Endodermal cell (in vitro differentiated cells): Measurements from ENCODE around the gene NCKAP5. TPM values are rescaled to one million over a fixed set of nuclear protein-coding genes. Genes with fewer than 3 reads are reported as not detected.

Experiments
- DNase-seq: peaks from one replicate; pipeline ENCODE4 v3.0.0-alpha.2; 2017
- H3K27ac ChIP-seq: 2 replicates; pipeline ENCODE4 v1.5.1; 2013; ENCODE audit warnings: mild to moderate bottlenecking, low read depth, low read length, moderate library complexity
- H3K27me3 ChIP-seq: 2 replicates; pipeline ENCODE4 v1.6.1; 2013; ENCODE audit warnings: mild to moderate bottlenecking, low read length, moderate library complexity; ENCODE audit not compliant: insufficient read depth, control insufficient read depth, poor library complexity, severe bottlenecking
- H3K36me3 ChIP-seq: 2 replicates; pipeline ENCODE4 v1.7.0; 2013; ENCODE audit warnings: mild to moderate bottlenecking, low read length, moderate library complexity; ENCODE audit not compliant: control insufficient read depth, insufficient read depth
- H3K4me1 ChIP-seq: one replicate; pipeline ENCODE4 v1.7.0; 2013; ENCODE audit warnings: low read length; ENCODE audit not compliant: control insufficient read depth, insufficient read depth
- H3K4me3 ChIP-seq: 2 replicates; pipeline ENCODE4 v1.5.1; 2013; ENCODE audit warnings: mild to moderate bottlenecking, low read length, moderate library complexity
- H3K9ac ChIP-seq: 2 replicates; pipeline ENCODE4 v1.6.1; 2013; ENCODE audit warnings: mild to moderate bottlenecking, low read length, moderate library complexity; ENCODE audit not compliant: poor library complexity, severe bottlenecking; ENCODE audit errors: extremely low read depth
- H3K9me3 ChIP-seq: 2 replicates; pipeline ENCODE4 v1.6.1; 2013; ENCODE audit warnings: mild to moderate bottlenecking, low read length, moderate library complexity; ENCODE audit not compliant: control insufficient read depth
- H3K27ac Mint-ChIP-seq: 2 replicates; pipeline ENCODE4 v1.8.0; 2020; ENCODE audit warnings: mixed read lengths
- H3K27me3 Mint-ChIP-seq: 2 replicates; pipeline ENCODE4 v1.8.0; 2021; ENCODE audit warnings: mild to moderate bottlenecking, mixed read lengths; ENCODE audit not compliant: insufficient read depth
- H3K36me3 Mint-ChIP-seq: 2 replicates; pipeline ENCODE4 v1.8.0; 2020; ENCODE audit warnings: low read depth, mixed read lengths
- H3K4me1 Mint-ChIP-seq: 2 replicates; pipeline ENCODE4 v1.8.0; 2020; ENCODE audit warnings: mixed read lengths
- H3K4me3 Mint-ChIP-seq: 2 replicates; pipeline ENCODE4 v1.8.0; 2020; ENCODE audit warnings: mild to moderate bottlenecking, moderate library complexity, mixed read lengths
- H3K9me3 Mint-ChIP-seq: 2 replicates; pipeline ENCODE4 v1.8.0; 2020; ENCODE audit warnings: mild to moderate bottlenecking, mixed read lengths
- WGBS, 2 experiments: methylation state at CpG; one replicate each; pipeline versions ENCODE4 v1.1.5 to v1.1.7; 2013; ENCODE audit warnings: missing lambda C conversion rate in 2 of 2, mixed read lengths in 1 of 2; ENCODE audit not compliant: insufficient coverage in 1 of 2, insufficient read length in 1 of 2; 5-methylcytosine and 5-hydroxymethylcytosine counted together
- total RNA-seq, 2 donors: library from RNA; stranded (reverse); fragmentation: NEBNext Ultra II Directional in 1 of 2; extraction: Animal tissue kit (Norgen Biotek cat#: 25700) in 1 of 2; gene quantifications; 2 replicates in 1 of 2; 3 replicates in 1 of 2; pipeline ENCODE4 v1.2.1, GENCODE V29; 2021
- TF ChIP-seq, protein P1 (sequence below): fragments of 200-600 bp; sonication (generic); conservative IDR thresholded peaks from 2 replicates; pipeline ENCODE4 v1.5.0; 2021; ENCODE audit warnings: antibody characterized with exemption, mild to moderate bottlenecking

Gene NCKAP5
- total RNA-seq, 2 donors from 2014 or later = 0.58 to 0.92 TPM

DNA sequence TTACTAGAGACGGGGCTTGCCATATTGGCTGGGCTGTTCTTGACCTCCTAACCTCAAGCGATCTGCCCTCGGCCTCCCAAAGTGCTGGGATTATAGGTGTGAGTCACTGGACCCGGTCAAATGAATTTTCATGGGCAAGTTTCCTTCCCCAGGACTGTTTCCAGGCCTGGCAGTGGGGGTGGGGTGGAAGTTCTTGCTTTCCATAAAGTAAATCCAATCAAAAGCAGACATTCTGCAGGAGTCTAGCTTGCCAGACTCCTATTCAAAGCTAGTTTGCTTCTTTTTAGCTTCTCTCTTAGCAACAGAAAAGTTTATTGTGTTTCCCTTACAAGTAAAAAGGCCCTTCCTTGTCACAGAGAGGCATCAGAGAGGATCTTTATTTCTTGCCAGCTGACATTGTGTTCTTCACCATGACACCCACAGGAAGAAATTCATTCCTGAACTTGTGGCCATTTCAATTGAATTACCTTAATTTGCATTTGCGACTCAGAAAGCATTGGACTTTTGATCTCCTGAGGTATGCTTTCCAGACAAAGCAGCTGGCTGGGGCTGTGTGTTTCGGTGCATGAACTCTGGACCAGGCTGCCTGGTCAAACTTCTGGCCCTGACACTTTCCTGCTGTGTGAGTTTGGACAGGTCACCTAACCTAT is 936.1 kb downstream of the NCKAP5 start:
- WGBS, 2 experiments = 72 to 80% methylated on average over 4 to 6 of the region's 6 CpGs
- no peak overlapping the region for H3K4me3 Mint-ChIP-seq
- Histone ChIP-seq H3K4me1 (peaks cover 2% of the 10 kb centered on the region), H3K4me3 (no peak overlapping the region), H3K27ac (peak overlapping the region; percentile 95), H3K9ac (no peak overlapping the region), H3K36me3 (no peaks in the 10 kb centered on the region), H3K9me3 (no peaks in the 10 kb centered on the region), H3K27me3 (no peaks in the 10 kb centered on the region)
- H3K27me3 Mint-ChIP-seq = no peaks in the 10 kb centered on the region
- H3K9me3 Mint-ChIP-seq = no peaks in the 10 kb centered on the region
- TF ChIP-seq, protein P1, sequence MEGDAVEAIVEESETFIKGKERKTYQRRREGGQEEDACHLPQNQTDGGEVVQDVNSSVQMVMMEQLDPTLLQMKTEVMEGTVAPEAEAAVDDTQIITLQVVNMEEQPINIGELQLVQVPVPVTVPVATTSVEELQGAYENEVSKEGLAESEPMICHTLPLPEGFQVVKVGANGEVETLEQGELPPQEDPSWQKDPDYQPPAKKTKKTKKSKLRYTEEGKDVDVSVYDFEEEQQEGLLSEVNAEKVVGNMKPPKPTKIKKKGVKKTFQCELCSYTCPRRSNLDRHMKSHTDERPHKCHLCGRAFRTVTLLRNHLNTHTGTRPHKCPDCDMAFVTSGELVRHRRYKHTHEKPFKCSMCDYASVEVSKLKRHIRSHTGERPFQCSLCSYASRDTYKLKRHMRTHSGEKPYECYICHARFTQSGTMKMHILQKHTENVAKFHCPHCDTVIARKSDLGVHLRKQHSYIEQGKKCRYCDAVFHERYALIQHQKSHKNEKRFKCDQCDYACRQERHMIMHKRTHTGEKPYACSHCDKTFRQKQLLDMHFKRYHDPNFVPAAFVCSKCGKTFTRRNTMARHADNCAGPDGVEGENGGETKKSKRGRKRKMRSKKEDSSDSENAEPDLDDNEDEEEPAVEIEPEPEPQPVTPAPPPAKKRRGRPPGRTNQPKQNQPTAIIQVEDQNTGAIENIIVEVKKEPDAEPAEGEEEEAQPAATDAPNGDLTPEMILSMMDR = no peak
- DNase-seq = no peak
- no peaks in the 10 kb centered on the region for H3K36me3 Mint-ChIP-seq
- peaks cover 16% of the 10 kb centered on the region for H3K4me1 Mint-ChIP-seq
- H3K27ac Mint-ChIP-seq = no peak overlapping the region

DNA sequence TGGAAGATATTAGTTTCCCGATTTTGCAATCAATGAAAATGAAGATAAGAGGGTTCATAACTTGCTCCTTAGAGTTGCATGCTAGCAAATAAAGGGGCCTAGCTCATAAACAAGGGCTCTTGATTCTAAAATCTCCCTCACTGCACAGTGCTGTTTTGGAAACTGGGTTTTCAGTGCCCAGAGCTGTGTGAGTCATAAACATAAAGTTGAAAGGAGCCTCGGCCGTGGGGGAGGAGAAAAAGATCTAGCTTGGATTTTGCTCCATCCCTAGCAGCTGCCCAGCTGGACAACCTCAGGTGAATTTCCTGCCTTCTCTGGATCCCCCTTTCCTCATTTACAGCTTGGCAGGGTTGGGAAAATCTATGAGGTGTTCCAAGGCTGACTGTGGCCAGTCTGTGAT is 940.7 kb downstream of the NCKAP5 start:
- H3K9me3 Mint-ChIP-seq = no peaks in the 10 kb centered on the region
- H3K36me3 ChIP-seq = no peaks in the 10 kb centered on the region
- H3K4me3 Mint-ChIP-seq = no peak overlapping the region
- no peaks in the 10 kb centered on the region for H3K27me3 ChIP-seq
- no peak for DNase-seq
- TF ChIP-seq, protein P1 = no peak
- peaks cover 23% of the 10 kb centered on the region for H3K4me1 Mint-ChIP-seq
- no peaks in the 10 kb centered on the region for H3K27me3 Mint-ChIP-seq
- no peak overlapping the region for H3K27ac Mint-ChIP-seq
- H3K9ac ChIP-seq = no peak overlapping the region
- peaks cover 3% of the 10 kb centered on the region for H3K36me3 Mint-ChIP-seq
- no peak overlapping the region for H3K4me3 ChIP-seq
- H3K27ac ChIP-seq = no peak overlapping the region
- peaks cover 5% of the 10 kb centered on the region for H3K9me3 ChIP-seq
- WGBS, 2 experiments = 91 to 100% methylated on average over 3 of the region's 3 CpGs
- peaks cover 1% of the 10 kb centered on the region for H3K4me1 ChIP-seq

DNA sequence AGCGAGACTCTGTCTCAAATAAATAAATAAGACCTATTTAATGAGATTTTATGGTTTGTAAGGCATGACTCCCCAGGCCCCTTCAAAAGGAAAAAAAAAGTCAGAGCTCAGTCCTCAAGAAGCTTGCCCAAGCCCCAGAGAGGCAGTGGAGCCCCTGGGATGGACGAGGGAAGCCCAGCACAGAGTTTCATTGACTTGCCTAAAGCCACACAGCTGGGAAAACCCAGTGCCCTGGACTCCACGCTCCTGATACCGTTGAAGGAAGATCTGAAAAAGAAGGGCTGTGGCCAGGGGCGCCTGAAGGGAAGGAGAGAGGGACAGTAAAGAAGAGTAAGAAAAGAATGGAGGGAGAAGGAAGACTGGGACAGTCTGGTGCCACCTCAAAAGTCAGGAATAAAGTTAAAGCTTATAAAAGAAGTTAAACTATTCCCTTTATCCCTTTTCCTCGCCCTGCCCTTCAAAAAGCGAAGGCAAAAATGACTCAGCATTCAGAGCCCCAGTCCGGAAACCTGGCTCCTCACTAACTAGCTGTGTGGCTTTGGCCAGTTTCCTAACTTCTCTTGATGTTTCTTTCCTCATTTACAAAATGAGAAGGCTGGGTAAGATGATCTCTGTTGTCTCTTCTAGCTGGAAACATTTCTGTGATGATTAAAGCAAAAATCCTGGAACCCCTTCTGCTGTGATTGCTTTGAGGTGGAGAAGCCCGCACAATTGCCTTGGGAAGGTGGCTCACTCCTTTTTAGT is 945.0 kb downstream of the NCKAP5 start:
- Histone ChIP-seq H3K9ac (no peak overlapping the region), H3K27me3 (no peaks in the 10 kb centered on the region), H3K9me3 (peaks cover 5% of the 10 kb centered on the region), H3K27ac (no peak overlapping the region), H3K36me3 (no peaks in the 10 kb centered on the region), H3K4me1 (no peaks in the 10 kb centered on the region), H3K4me3 (no peak overlapping the region)
- Mint-ChIP-seq H3K9me3 (no peaks in the 10 kb centered on the region), H3K4me3 (no peak overlapping the region), H3K27ac (peak overlapping the region; percentile 55), H3K27me3 (peaks cover 2% of the 10 kb centered on the region), H3K4me1 (peaks cover 10% of the 10 kb centered on the region), H3K36me3 (peaks cover 3% of the 10 kb centered on the region)
- WGBS, 2 experiments = 91% methylated on average over 7 to 9 of the region's 9 CpGs
- no peak for DNase-seq
- TF ChIP-seq, protein P1 = no peak
